GM12878 (cell line): ENCODE measurements around the gene RAB15. TPM values are rescaled to one million over a fixed set of nuclear protein-coding genes. Genes with fewer than 3 reads are reported as not detected.

Experiments
- ATAC-seq: fragments of 200-7000 bp; cut with Tn5 transposase; 3 replicates; pipeline ENCODE4 v1.9.1; 2020; ENCODE audit warnings: mild to moderate bottlenecking, moderate library complexity
- BruUV-seq: library from RNA; stranded (reverse); fragments of 400-500 nt; replicated peaks from 2 replicates; lab custom pipeline; 2021; lab: Mats Ljungman, UMichigan
- CTCF ChIA-PET: fragments of 300-600 bp; sonication (Branson Sonifier 250); formaldehyde crosslinking; extraction: SDS; loops from one replicate; lab custom pipeline; 2021; ENCODE audit warnings: inconsistent platforms; lab: Yijun Ruan, JAX
- POLR2A ChIA-PET: fragments of 350-600 bp; formaldehyde crosslinking; extraction: SDS; loops from one replicate; lab custom pipeline; 2021; ENCODE audit warnings: inconsistent platforms; lab: Charles Lee
- RAD21 ChIA-PET: fragments of 300-600 bp; sonication (Branson Sonifier 250); formaldehyde crosslinking; loops from one replicate; lab custom pipeline; 2023; ENCODE audit warnings: antibody characterized with exemption; ENCODE audit not compliant: unreplicated experiment; lab: Charles Lee
- SMC1A ChIA-PET: fragments of 300-600 bp; sonication (Branson Sonifier 250); formaldehyde crosslinking; loops from one replicate; lab custom pipeline; 2023; ENCODE audit not compliant: unreplicated experiment, uncharacterized antibody; lab: Charles Lee
- DNase-seq: peaks from one replicate; pipeline ENCODE4 v3.0.0-alpha.2; 2011; ENCODE audit warnings: low read depth, low spot score
- FAIRE-seq: peaks from 3 replicates; lab custom pipeline; 2011; peaks lifted over from hg19 to GRCh38; lab: Jason Lieb, UNC
- H2AFZ ChIP-seq: 2 replicates; pipeline ENCODE4 v1.6.0; 2011; ENCODE audit warnings: low read depth, low read length, control low read depth; ENCODE audit not compliant: control insufficient read depth
- H3K27ac ChIP-seq: 2 replicates; pipeline ENCODE4 v1.5.1; 2011; ENCODE audit warnings: control low read depth; ENCODE audit not compliant: control insufficient read depth, insufficient read depth
- H3K27me3 ChIP-seq, 2 experiments: replicated peaks in 1 of 2; 2 replicates each; pipeline versions ENCODE4 v1.6.0 to v1.6.1; 2011; ENCODE audit warnings: low read length in 1 of 2; ENCODE audit not compliant: control insufficient read depth in 2 of 2, insufficient read depth in 2 of 2
- H3K36me3 ChIP-seq, 2 experiments: 2 replicates each; pipeline ENCODE4 v1.5.1; 2011; ENCODE audit warnings: low read length in 1 of 2; ENCODE audit not compliant: control insufficient read depth in 2 of 2, insufficient read depth in 2 of 2
- H3K4me1 ChIP-seq: 2 replicates; pipeline ENCODE4 v1.6.1; 2011; ENCODE audit warnings: mild to moderate bottlenecking, low read length, moderate library complexity, mixed read lengths; ENCODE audit not compliant: control insufficient read depth, insufficient read depth
- H3K4me2 ChIP-seq: 2 replicates; pipeline ENCODE4 v1.6.0; 2011; ENCODE audit warnings: control low read depth; ENCODE audit not compliant: control insufficient read depth, insufficient read depth
- H3K4me3 ChIP-seq: fragments of 200-600 bp; sonication (generic); 2 replicates; pipeline ENCODE4 v1.5.1; 2016
- H3K79me2 ChIP-seq: 2 replicates; pipeline ENCODE4 v1.6.0; 2011; ENCODE audit warnings: low read length; ENCODE audit not compliant: control insufficient read depth, insufficient read depth
- H3K9ac ChIP-seq: 2 replicates; pipeline ENCODE4 v1.8.0; 2011; ENCODE audit warnings: low read length, control low read depth, mixed read lengths; ENCODE audit not compliant: control insufficient read depth, insufficient read depth
- H3K9me3 ChIP-seq: replicated peaks from 3 replicates; pipeline ENCODE4 v1.5.1; 2011; ENCODE audit warnings: mild to moderate bottlenecking, low read length; ENCODE audit not compliant: control insufficient read depth, insufficient read depth
- H4K20me1 ChIP-seq: 2 replicates; pipeline ENCODE4 v1.6.0; 2011; ENCODE audit not compliant: control insufficient read depth, insufficient read depth
- BCL11A ChIP-seq: IDR thresholded peaks from 2 replicates; pipeline ENCODE4 v1.6.1; 2011; ENCODE audit warnings: low read depth, low read length
- CHD1 ChIP-seq: IDR thresholded peaks from 2 replicates; pipeline ENCODE4 v1.6.1; 2012; ENCODE audit warnings: low read depth, low read length, improper control_type of control experiment
- GABPA ChIP-seq: IDR thresholded peaks from 2 replicates; pipeline ENCODE4 v1.6.1; 2014; ENCODE audit warnings: antibody characterized with exemption, low read depth, mild to moderate bottlenecking, inconsistent platforms
- IKZF2 ChIP-seq, 2 experiments: fragments of 450-650 bp; IDR thresholded peaks; 2 replicates each; pipeline ENCODE4 v1.6.1; 2017; ENCODE audit warnings: mild to moderate bottlenecking in 2 of 2, moderate library complexity in 2 of 2
- KAT2A ChIP-seq: conservative IDR thresholded peaks from 2 replicates; pipeline ENCODE4 v1.6.1; 2011; ENCODE audit warnings: low read depth, low read length; ENCODE audit not compliant: control insufficient read depth
- KLF5 ChIP-seq: fragments of 450-650 bp; IDR thresholded peaks from 2 replicates; pipeline ENCODE4 v1.6.1; 2014; ENCODE audit warnings: mild to moderate bottlenecking; ENCODE audit not compliant: partially characterized antibody
- STAT3 ChIP-seq: IDR thresholded peaks from 2 replicates; pipeline ENCODE4 v1.6.1; 2011; ENCODE audit warnings: low read depth, low read length, improper control_type of control experiment
- WGBS: methylation state at CpG from one replicate; pipeline ENCODE4 v1.1.6; 2016; ENCODE audit warnings: low lambda C conversion rate; ENCODE audit not compliant: insufficient replicate concordance, insufficient coverage; ENCODE audit errors: missing lambda C conversion rate; 5-methylcytosine and 5-hydroxymethylcytosine counted together
- in situ Hi-C: fragments of 300-500 bp; cut with MboI; formaldehyde crosslinking; loops from 9 replicates; pipeline ENCODE4 v1.14.3; 2018; ENCODE audit warnings: mixed read lengths
- intact Hi-C: fragments of 100-400 bp; cut with micrococcal nuclease; formaldehyde crosslinking; loops from one replicate; pipeline ENCODE4 v1.14.2; 2022; ENCODE audit not compliant: unreplicated experiment
- polyA plus RNA-seq, 11 experiments: library from polyadenylated mRNA; depleted of rRNA in 4 of 11; unstranded in 6 of 11; stranded (reverse) in 5 of 11; fragments of >200 nt; fragmentation: Nextera tagmentation in 4 of 11; fragmentation: Illumina TruSeq in 1 of 11; extraction: Ambion mirVana in 4 of 11; extraction: Trizol in 1 of 11; gene quantifications; 1 replicate in 1 of 11; 2 replicates in 10 of 11; pipeline versions ENCODE4 v1.2.1 to v1.2.3, GENCODE V29; 2011 to 2016; ENCODE audit warnings: inconsistent platforms in 2 of 11, missing spikeins in 2 of 11, low read depth in 1 of 11
- total RNA-seq, 4 experiments: library from RNA; depleted of rRNA in 3 of 4; stranded (reverse); fragments of >200 nt in 3 of 4; fragmentation: Illumina TruSeq in 1 of 4; extraction: Trizol in 1 of 4; gene quantifications; 2 replicates each; pipeline versions ENCODE4 v1.2.1 to v1.2.3, GENCODE V29; 2013 to 2021

Gene RAB15
- total and polyA plus RNA-seq, 10 of the 15 experiments (the other 5 are each of a cell fraction or from before 2014, with no cell fraction given) = 0.32 to 3.9 (median 2.1) TPM

- Histone ChIP-seq H3K9ac (no peak overlapping the region), H3K36me3 (peaks cover 0 to 2% of the 10 kb centered on the region in 2 experiments; a peak in 1 of 4 replicates), H3K4me1 (no peaks in the 10 kb centered on the region), H3K27ac (no peak overlapping the region), H3K4me3 (no peak overlapping the region), H3K4me2 (no peak overlapping the region), H2AFZ (no peak overlapping the region), H4K20me1 (no peaks in the 10 kb centered on the region), H3K27me3 (no peaks in the 10 kb centered on the region), H3K79me2 (no peaks in the 10 kb centered on the region), H3K9me3 (no peaks in the 10 kb centered on the region)
- ChIA-PET SMC1A (no interaction called here), CTCF (no interaction called here), RAD21 (no interaction called here), POLR2A (no interaction called here)
- FAIRE-seq (no peak), DNase-seq (no peak), ATAC-seq (no peak)
- in situ Hi-C loops (no loop called here), intact Hi-C loops (no loop called here)
- TF ChIP-seq KLF5 = no peak
- 92% methylated on average over 6 of the region's 6 CpGs for WGBS
- BruUV-seq = no TSS peak
These were observed 25.7 kb downstream of the RAB15 start for GRCh38 chr14:64946310-64947045.

- H3K79me2 ChIP-seq = no peaks in the 10 kb centered on the region
- POLR2A ChIA-PET = no interaction called here
- no peak overlapping the region for H3K4me2 ChIP-seq
- no peak overlapping the region for H3K27ac ChIP-seq
- ATAC-seq (no peak), DNase-seq (no peak), FAIRE-seq (no peak)
- no peaks in the 10 kb centered on the region for H3K9me3 ChIP-seq
- SMC1A ChIA-PET = no interaction called here
- WGBS = 97% methylated on average over 12 of the region's 12 CpGs
- H3K27me3 ChIP-seq = no peaks in the 10 kb centered on the region
- H3K4me1 ChIP-seq = no peaks in the 10 kb centered on the region
- H3K4me3 ChIP-seq = no peak overlapping the region
- H2AFZ ChIP-seq = no peak overlapping the region
- CTCF ChIA-PET = interaction anchor here (2.3 kb wide), 1 partner anchor 7 kb away, joined by 6 read pairs; no protein-coding TSS in a partner anchor
- intact Hi-C loops (no loop called here), in situ Hi-C loops (no loop called here)
- no TSS peak for BruUV-seq
- peaks cover 0 to 4% of the 10 kb centered on the region in 2 experiments; a peak in 2 of 4 replicates for H3K36me3 ChIP-seq
- no peaks in the 10 kb centered on the region for H4K20me1 ChIP-seq
- RAD21 ChIA-PET = no interaction called here
- H3K9ac ChIP-seq = no peak overlapping the region
- TF ChIP-seq CHD1 = no peak
- no peak for TF ChIP-seq GABPA
- no peak for TF ChIP-seq KAT2A
- no peak for TF ChIP-seq BCL11A
- TF ChIP-seq IKZF2 (IDR thresholded peaks at IDR 0.05) = no peak
- TF ChIP-seq STAT3 = no peak
These were observed 26.5 kb downstream of the RAB15 start for GRCh38 chr14:64945431-64946178.
